RPMI7951 (cell line): ENCODE data around the gene TOP2A. TPM values are rescaled to one million over a fixed set of nuclear protein-coding genes. Genes with fewer than 3 reads are reported as not detected.
A peak's percentile ranks its signal among the peaks of the same experiment; 100 is the strongest.
"Not testable (repeated sequence)": the region's sequence is repeated elsewhere in the genome, so short reads cannot be mapped to it uniquely, and the experiment has no call there.

Source experiments
- DNase-seq: peaks from one replicate; pipeline ENCODE4 v3.0.0-alpha.2; 2012; ENCODE audit warnings: low read depth
- total RNA-seq: library from RNA; depleted of rRNA; stranded (reverse); fragments of >200 nt; shearing (Covaris generic); gene quantifications from 2 replicates; pipeline ENCODE4 v1.2.3, GENCODE V29; 2014

The TOP2A gene
- total RNA-seq, 1 experiment from 2014 or later, result 315 TPM

GRCh38 chr17:40432864-40433528 lies 15.3 kb upstream of the TOP2A start:
- peak; percentile 45 for DNase-seq

- DNase-seq, result no peak
Measured at GRCh38 chr17:40431231-40431602, 13.5 kb upstream of the TOP2A start.

- DNase-seq, result no peak
Measured at GRCh38 chr17:40430272-40431230, 12.9 kb upstream of the TOP2A start.

- no peak for DNase-seq
Measured at GRCh38 chr17:40427002-40427491, 9.4 kb upstream of the TOP2A start.

GRCh38 chr17:40425741-40426140 lies 8.0 kb upstream of the TOP2A start:
- DNase-seq, result no peak

GRCh38 chr17:40422990-40423633 lies 5.4 kb upstream of the TOP2A start:
- peak; percentile 9 for DNase-seq

GRCh38 chr17:40419559-40420331 lies 2.0 kb upstream of the TOP2A start:
- peak; percentile 14 for DNase-seq

GRCh38 chr17:40418428-40418706 lies 671 bp upstream of the TOP2A start:
- DNase-seq, result no peak

GRCh38 chr17:40417258-40417608 lies 463 bp downstream of the TOP2A start:
- DNase-seq, result peak; percentile 18

GRCh38 chr17:40416671-40417070 lies 1.0 kb downstream of the TOP2A start:
- no peak for DNase-seq

GRCh38 chr17:40415390-40415789 lies 2.3 kb downstream of the TOP2A start:
- peak; percentile 45 for DNase-seq

- not testable (repeated sequence) for DNase-seq
Measured at GRCh38 chr17:40414312-40414711, 3.4 kb downstream of the TOP2A start.

GRCh38 chr17:40412880-40413279 lies 4.8 kb downstream of the TOP2A start:
- no peak for DNase-seq

GRCh38 chr17:40411821-40412220 lies 5.9 kb downstream of the TOP2A start:
- no peak for DNase-seq

- no peak for DNase-seq
Measured at GRCh38 chr17:40410082-40410481, 7.6 kb downstream of the TOP2A start.

- not testable (repeated sequence) for DNase-seq
Measured at GRCh38 chr17:40409540-40409939, 8.2 kb downstream of the TOP2A start.

- no peak for DNase-seq
Measured at GRCh38 chr17:40407460-40407859, 10.2 kb downstream of the TOP2A start.

GRCh38 chr17:40404003-40404402 lies 13.7 kb downstream of the TOP2A start:
- DNase-seq, result no peak

- DNase-seq, result no peak
Measured at GRCh38 chr17:40402668-40403067, 15.0 kb downstream of the TOP2A start.

- DNase-seq, result peak; percentile 42
Measured at GRCh38 chr17:40399185-40399584, 18.5 kb downstream of the TOP2A start.

GRCh38 chr17:40386555-40386954 lies 31.1 kb downstream of the TOP2A start:
- not testable (repeated sequence) for DNase-seq

- DNase-seq, result peak; percentile 27
Measured at GRCh38 chr17:40382251-40382650, 35.4 kb downstream of the TOP2A start.
